Measurements from ENCODE around the gene SYNPO2.

SYNPO2 gene

GRCh38 chr4:118973295-118973694 lies 84.6 kb downstream of the SYNPO2 start:
- in situ Hi-C loops (cut with HindIII; ENCODE audit: low sequenced_read_pairs) = no loop called here

- in situ Hi-C loops (cut with HindIII; ENCODE audit: low sequenced_read_pairs) = loop anchor here (5.0 to 25.0 kb wide), 2 partner anchors 217 to 1063 kb away; no protein-coding TSS in a partner anchor
These were observed 86.1 kb downstream of the SYNPO2 start for GRCh38 chr4:118974758-118975157.

DNA sequence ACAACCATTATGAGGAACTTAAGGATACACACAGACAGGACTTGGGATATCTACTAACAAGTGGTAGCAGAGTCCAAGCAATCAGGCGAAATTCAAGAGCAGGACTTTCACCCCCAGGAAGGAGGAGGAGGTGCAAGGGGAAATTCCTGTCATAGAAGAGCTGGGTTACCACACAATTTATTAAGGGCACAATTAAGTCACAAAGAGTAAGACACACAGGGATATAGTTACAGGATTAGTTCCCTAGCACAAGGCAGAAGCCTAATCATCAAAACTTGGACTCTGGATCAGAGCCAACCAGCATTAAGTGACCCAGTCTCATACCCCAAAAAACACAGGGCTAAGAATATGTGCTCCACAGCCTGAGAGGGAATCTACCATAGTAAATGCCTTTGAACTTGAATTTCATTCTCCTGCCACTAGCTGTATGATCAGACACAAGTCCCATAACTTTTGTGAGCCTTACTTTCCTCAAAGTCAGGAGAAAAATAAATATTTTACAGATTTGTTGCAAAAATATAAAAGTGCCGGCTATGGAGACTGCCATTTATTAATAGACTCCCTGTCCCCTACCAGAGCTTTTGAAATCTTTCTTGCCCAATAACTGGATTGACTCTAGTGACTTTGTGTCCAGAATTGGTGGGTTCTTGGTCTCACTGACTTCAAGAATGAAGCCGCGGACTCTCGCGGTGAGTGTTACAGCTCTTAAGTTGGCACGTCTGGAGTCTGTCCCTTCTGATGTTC lies 87.0 kb downstream of the SYNPO2 start:
- in situ Hi-C loops (cut with HindIII; ENCODE audit: low sequenced_read_pairs) = loop anchor here (5.0 to 25.0 kb wide), 2 partner anchors 218 to 1062 kb away; no protein-coding TSS in a partner anchor

DNA sequence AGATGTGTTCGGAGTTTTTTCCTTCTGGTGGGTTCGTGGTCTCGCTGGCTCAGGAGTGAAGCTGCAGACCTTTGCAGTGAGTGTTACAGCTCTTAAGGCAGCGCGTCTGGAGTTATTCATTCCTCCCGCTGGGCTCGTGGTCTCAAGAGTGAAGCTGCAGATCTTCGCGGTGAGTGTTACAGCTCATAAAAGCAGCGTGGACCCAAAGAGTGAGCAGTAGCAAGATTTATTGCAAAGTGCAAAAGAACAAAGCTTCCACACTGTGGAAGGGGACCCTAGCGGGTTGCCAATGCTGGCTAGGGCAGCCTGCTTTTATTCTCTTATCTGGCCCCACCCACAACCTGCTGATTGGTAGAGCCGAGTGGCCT lies 87.5 kb downstream of the SYNPO2 start:
- in situ Hi-C loops (cut with HindIII; ENCODE audit: low sequenced_read_pairs) = loop anchor here (5.0 to 25.0 kb wide), 2 partner anchors 219 to 1061 kb away; no protein-coding TSS in a partner anchor

DNA sequence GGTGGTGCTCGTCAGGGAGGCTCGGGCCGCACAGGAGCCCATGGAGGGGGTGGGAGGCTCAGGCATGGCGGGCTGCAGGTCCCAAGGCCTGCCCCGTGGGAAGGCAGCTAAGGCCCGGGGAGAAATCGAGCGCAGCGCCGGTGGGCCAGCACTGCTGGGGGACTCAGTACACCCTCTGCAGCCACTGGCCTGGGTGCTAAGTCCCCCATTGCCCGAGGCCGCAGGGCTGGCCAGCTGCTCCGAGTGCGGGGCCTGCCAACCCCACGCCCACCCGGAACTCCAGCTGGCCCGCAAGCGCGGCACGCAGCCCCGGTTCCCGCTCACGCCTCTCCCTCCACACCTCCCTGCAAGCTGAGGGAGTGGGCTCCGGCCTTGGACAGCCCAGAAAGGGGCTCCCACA lies 88.4 kb downstream of the SYNPO2 start:
- in situ Hi-C loops (cut with HindIII; ENCODE audit: low sequenced_read_pairs) = loop anchor here (5.0 to 25.0 kb wide), 2 partner anchors 220 to 1060 kb away; no protein-coding TSS in a partner anchor

DNA sequence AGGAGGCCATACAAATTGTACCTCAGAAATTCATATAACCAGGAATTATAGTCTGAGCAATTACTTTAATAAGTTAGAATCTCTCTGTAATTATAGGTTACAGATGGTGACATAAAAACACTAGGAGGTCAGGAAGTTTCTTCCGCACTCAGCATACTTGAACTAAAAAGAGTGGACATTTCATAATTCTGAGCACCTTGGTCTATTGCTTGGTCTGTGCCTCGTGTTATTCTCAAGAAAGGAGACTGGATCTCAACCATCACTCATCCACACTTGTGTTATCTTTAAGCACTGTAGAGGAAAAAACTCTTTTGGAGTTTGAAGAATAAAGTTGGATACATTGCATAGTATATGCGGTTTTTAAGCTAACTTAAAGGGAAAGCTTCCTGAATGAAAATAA lies 91.1 kb downstream of the SYNPO2 start:
- in situ Hi-C loops (cut with HindIII; ENCODE audit: low sequenced_read_pairs) = loop anchor here (5.0 to 25.0 kb wide), 3 partner anchors 222 to 1058 kb away; no protein-coding TSS in a partner anchor

DNA sequence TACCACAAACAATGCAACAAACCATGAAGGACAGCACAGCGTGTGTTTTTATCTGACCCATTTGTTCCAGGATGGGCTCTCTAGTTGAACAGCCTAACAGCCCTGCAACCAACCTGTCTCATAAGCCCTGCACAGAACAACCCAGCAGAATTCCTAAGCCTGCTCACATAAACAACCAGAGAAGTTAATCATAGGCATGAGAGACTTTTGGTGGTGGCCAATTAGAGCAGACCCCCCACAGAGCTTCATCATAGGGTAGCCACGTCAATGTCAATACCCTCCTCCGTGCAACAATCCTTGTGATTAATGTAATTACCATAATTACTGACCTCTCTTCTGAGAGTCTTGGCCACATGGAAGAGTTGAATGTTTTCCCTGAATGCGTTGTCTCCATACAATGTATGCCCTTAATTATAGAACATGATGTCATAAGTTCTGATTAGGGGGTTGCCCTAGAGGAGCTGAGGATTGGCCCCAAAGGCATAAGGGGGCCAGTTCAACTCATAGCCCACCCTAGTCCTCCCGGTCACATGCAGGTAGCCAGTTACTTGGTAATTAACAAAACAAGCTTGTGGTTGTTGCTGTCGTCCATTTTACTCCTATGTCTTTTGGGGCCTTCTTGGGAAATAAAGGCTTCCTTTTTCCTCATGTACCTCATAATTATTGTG lies 92.7 kb downstream of the SYNPO2 start:
- in situ Hi-C loops (cut with HindIII; ENCODE audit: low sequenced_read_pairs) = loop anchor here (10.0 to 25.0 kb wide), 2 partner anchors 493 to 1056 kb away; no protein-coding TSS in a partner anchor

DNA sequence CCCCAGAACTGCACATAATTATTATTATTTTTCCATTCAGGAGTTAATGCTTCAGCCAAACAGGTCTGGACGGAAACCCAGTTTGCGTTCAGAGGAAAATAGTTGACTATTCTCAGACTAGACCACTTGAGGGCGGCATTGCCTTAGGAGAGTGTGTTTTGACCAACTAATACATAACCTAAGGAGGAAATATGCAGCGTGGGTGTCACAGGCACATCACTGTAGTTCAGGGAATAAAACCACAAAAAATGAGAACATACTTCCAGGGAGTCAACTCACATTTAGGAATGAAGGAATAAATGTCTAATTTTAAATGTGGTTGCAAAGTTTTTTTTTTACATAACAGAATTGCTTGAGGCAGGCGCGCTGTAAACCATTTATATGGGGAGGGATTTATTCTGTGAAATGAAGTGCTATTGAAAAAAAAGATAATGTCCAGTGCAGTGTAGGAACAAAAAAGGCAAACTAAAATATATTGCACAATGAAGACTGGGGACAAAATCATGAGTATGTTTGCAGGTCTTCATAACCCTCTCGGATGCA lies 93.3 kb downstream of the SYNPO2 start:
- in situ Hi-C loops (cut with HindIII; ENCODE audit: low sequenced_read_pairs) = loop anchor here (10.0 to 25.0 kb wide), 2 partner anchors 493 to 1055 kb away; no protein-coding TSS in a partner anchor

DNA sequence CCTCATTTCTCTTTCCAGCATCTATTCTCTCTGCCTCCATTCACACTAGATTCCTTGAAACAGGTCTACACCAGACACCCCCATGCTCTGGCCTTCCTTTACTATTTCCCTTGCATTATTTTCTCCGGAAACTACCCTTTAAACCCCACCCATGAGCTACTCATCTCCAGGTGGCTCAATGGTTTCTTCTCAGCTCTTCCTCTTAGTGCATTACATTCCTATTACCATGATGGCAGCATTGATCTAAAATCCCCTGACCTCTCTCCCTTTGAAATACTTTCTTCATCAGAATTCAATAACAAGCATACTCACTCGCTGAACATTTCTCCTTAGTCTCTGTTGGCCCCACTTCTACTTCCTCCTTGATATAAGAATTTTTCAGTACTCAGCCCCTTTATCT lies 94.6 kb downstream of the SYNPO2 start:
- in situ Hi-C loops (cut with HindIII; ENCODE audit: low sequenced_read_pairs) = loop anchor here (10.0 to 25.0 kb wide), 2 partner anchors 492 to 1054 kb away; no protein-coding TSS in a partner anchor

DNA sequence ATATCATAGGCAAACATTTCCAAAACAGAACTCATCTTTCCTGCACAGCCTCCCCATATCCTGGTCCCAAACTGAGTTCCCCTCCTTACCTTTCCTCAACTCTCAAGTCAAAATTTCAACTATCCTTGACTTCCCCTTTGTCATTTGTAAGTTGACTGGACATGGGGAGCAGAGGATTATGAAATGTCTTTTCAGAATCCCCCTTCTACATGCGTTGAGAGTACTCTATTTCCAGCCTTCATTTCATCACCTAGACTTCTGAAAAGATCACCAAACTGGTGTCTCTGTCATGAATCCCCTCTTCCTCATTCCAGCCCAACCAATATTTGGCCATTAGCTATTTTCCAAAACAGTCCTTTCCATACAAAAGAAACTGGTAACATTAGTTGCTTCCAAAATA lies 95.2 kb downstream of the SYNPO2 start:
- in situ Hi-C loops (cut with HindIII; ENCODE audit: low sequenced_read_pairs) = loop anchor here (10.0 to 25.0 kb wide), 2 partner anchors 491 to 1053 kb away; no protein-coding TSS in a partner anchor

DNA sequence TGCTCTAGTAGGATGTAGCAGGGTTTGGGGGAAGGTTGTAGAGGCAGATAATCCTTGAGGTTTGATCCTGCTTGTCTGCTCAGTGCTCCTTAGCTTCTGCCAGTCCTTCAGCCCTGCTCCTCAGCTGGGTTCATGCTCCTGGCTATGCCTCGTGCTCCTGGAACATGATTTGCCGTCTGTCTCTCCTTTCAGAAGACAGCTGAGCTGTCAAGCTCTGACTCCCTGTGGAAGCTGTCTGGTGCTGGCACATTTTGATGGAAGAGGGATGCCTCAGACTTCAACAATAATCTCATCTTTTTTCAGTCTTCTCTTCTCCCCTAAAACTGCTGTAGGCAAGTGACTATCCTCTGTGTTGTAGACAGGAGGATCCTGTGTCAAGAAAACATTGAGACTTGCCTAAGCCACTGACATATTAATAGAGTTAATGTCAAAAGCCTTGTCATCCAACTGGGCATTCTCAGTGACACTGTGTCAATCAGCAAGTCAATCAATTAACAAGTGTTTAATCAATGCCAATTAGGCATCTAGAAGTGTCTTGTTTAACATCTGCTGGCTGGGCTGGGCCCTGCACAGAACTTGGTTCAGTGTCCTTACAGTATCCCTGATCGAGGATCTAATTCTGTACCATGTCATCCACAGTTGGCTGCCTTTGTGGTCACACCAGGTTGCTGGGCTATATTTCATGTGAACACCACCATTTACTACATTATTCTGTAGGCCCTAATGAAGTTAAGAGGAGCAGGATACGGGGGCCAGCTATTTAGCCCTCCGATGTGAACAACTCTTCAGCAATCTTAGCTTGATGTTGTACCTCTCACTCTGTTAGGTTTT lies 96.7 kb downstream of the SYNPO2 start:
- in situ Hi-C loops (cut with HindIII; ENCODE audit: low sequenced_read_pairs) = loop anchor here (10.0 to 25.0 kb wide), 2 partner anchors 489 to 1052 kb away; no protein-coding TSS in a partner anchor

DNA sequence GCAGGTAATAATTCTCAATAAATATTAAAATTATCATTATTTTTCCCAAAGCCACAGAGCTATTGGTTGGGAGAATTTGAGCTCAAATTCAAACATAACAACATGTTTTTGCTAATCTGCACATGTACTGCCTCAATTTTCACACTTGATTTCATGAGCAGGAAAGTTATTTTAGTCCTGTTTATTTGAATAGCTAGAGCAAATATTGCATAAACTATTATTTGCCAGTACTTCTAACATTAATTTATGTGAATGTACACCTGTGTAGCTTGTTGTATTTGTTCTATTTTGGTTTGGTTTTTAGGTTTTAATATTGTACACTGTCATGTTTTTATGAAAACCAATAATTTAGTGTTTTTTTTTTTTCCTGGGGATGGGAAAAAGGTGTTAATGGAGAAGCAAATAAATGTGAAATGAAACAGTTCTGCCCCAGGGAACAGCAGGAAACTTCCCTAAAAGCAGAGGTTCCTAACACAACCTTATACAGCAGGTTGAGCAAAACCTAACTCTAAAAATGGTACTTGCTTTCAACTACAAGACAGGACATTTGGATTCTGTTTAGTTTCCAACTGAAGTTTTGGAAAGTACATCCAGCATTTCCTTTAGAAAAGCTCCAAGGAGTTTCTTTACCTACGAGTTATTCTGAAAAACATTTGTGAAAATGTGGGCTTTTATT lies 99.4 kb downstream of the SYNPO2 start:
- in situ Hi-C loops (cut with HindIII; ENCODE audit: low sequenced_read_pairs) = loop anchor here (10.0 to 25.0 kb wide), 2 partner anchors 487 to 1049 kb away; no protein-coding TSS in a partner anchor

DNA sequence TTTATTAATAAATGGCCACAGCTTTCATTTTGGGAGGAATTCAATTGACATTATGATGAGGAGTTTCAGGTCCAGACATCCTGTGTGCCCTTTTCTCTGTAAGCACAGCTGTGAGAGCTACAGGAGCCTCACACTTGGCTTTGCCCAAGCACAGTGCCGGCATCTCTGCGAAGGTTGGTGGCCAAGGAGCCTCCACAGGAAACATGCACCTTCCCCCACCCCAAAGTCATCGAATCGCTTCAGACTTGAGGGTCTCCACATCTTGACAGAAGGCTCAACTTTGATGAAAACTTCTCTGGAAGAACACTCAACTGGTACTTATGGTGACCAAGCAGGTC lies 100.0 kb downstream of the SYNPO2 start:
- in situ Hi-C loops (cut with HindIII; ENCODE audit: low sequenced_read_pairs) = loop anchor here (10.0 to 25.0 kb wide), 2 partner anchors 486 to 1049 kb away; no protein-coding TSS in a partner anchor

DNA sequence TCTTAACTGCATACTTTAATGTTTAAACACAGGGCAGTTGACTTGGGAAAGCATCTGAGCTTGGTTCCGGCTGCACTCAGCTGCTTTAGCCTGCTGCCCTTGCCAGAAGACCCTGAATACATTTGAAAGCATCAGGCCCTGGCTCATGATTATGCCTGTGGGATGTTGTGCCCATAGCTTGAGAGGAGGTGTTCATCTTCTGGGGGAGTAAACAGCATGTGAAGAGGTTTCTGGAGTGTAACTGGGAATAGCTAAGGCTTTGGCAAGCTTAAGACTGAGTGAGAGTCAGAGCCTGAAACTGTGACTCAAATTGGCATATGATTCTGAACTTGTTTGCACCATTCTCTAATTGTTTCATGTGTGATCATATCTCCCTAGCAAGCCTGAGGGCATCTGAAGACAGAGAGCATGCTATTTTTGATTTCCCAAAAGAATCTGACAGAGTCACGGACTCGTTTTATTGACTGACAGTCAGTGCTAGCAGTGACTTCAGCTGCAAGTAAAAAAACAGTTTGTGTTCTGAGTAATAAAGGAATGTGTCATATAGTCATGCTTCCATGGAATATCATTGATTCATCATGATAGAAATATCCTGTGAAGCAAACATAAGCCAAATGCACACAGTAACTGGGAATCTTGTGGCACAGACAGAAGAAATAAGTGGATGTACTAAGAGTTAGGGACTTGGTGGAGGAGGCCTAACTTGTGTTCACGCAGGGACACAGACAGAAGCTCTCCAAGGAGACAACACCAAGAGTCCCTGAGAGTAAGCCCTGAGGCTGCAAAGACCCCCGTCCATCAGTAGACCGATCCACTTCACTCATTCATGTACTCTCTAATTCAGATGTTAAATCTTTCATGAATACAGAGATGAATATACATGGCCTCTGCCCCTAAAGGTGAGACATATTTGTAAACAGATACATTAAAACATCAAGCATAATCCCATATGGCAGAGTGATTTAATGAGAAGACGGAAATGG lies 100.7 kb downstream of the SYNPO2 start:
- in situ Hi-C loops (cut with HindIII; ENCODE audit: low sequenced_read_pairs) = loop anchor here (10.0 to 25.0 kb wide), 2 partner anchors 485 to 1048 kb away; no protein-coding TSS in a partner anchor

DNA sequence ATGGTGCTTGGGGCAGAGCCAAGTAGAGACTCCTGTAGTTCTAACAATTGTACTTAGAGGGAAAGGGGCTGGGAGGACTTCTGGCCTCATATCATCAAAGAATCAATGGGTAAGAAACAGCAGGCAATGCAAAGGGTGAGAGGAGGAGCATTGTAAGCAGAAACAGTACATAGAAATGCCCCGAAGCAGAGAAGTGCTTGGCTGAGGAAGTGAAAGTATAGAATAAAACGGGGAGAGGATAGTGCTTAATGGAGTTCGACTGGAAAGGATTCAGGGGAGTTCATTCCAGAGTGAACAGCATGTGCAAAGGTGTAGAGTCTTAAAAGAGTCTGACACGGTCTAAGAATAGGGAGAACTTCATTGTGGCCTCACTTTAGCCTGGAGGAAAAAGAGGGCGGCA lies 103.0 kb downstream of the SYNPO2 start:
- in situ Hi-C loops (cut with HindIII; ENCODE audit: low sequenced_read_pairs) = loop anchor here (25.0 kb wide), 1 partner anchor 1046 kb away; no protein-coding TSS in a partner anchor

DNA sequence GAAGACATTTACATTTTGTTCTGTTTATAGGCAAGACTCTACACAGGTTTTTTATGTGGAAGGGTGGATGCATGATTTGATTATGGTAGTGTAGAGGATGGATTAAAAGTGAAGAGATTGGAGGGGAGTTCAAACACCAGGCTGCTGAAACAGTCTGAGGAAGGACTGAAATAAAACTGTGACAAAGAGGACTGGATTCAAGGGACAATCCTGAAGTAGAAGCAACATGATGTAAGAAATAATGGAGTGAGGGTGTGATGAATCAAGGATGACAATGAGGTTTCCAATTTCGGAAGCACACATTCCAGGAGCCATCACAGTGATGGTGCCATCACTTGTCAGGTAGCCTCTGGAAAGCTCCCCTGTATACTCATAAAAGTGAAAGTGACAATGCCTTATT lies 103.5 kb downstream of the SYNPO2 start:
- in situ Hi-C loops (cut with HindIII; ENCODE audit: low sequenced_read_pairs) = loop anchor here (25.0 kb wide), 1 partner anchor 1045 kb away; no protein-coding TSS in a partner anchor

- in situ Hi-C loops (cut with HindIII; ENCODE audit: low sequenced_read_pairs) = loop anchor here (25.0 kb wide), 1 partner anchor 1044 kb away; no protein-coding TSS in a partner anchor
These were observed 104.7 kb downstream of the SYNPO2 start for GRCh38 chr4:118993333-118993732.

GRCh38 chr4:118994030-118994429 lies 105.4 kb downstream of the SYNPO2 start:
- in situ Hi-C loops (cut with HindIII; ENCODE audit: low sequenced_read_pairs) = loop anchor here (25.0 kb wide), 1 partner anchor 1043 kb away; no protein-coding TSS in a partner anchor

Data from endothelial cell of hepatic sinusoid (primary cell).